Suprapubic skin (tissue), 3 donors: ENCODE data around the gene NINJ1.

Experiments
- CTCF ChIP-seq, 2 donors: fragments of 200-600 bp in 1 of 2; fragments of 450-650 bp in 1 of 2; sonication (generic) in 1 of 2; IDR thresholded peaks; one replicate each; pipeline ENCODE4 v1.5.1; 2016 to 2019; ENCODE audit warnings: antibody characterized with exemption in 2 of 2, mild to moderate bottlenecking in 1 of 2, moderate library complexity in 1 of 2
- POLR2A ChIP-seq, 2 donors: fragments of 450-650 bp; IDR thresholded peaks; one replicate each; pipeline ENCODE4 v1.6.1; 2017; ENCODE audit warnings: antibody characterized with exemption in 2 of 2, mild to moderate bottlenecking in 2 of 2, moderate library complexity in 2 of 2

- no peak for TF ChIP-seq CTCF (IDR thresholded peaks at IDR 0.05)
- no peak for TF ChIP-seq POLR2A (IDR thresholded peaks at IDR 0.05)
These were observed 34.3 kb downstream of the NINJ1 start for GRCh38 chr9:93099551-93100275.
